ENCODE data around the gene DRG2. TPM values are rescaled to one million over a fixed set of nuclear protein-coding genes. Genes with fewer than 3 reads are reported as not detected.

The DRG2 gene
- total and polyA plus RNA-seq, 10 of the 15 experiments (the other 5 are each of a cell fraction or from before 2014, with no cell fraction given) = 9.1 to 64.8 (median 45.7) TPM

- no peaks in the 10 kb centered on the region for H3K79me2 ChIP-seq (ENCODE audit: control insufficient read depth, insufficient read depth, low read length)
- no peak overlapping the region for H3K9ac ChIP-seq (ENCODE audit: control insufficient read depth, insufficient read depth, low read length)
- no peaks in the 10 kb centered on the region for H3K9me3 ChIP-seq (replicated peaks; ENCODE audit: control insufficient read depth, insufficient read depth, low read length)
- H3K4me3 ChIP-seq = no peak overlapping the region
- TF ChIP-seq BRCA1 (IDR thresholded peaks at IDR 0.05; ENCODE audit: low read depth, low read length) (no peak), SMAD5 (IDR thresholded peaks at IDR 0.05; ENCODE audit: low read depth) (no peak), PBX3 (IDR thresholded peaks at IDR 0.05; ENCODE audit: insufficient replicate concordance, low read depth, low read length) (no peak), HDAC2 (IDR thresholded peaks at IDR 0.05) (no peak), MYB (IDR thresholded peaks at IDR 0.05; ENCODE audit: borderline replicate concordance, low read depth, low read length) (no peak), CBX3 (IDR thresholded peaks at IDR 0.05; ENCODE audit: borderline replicate concordance, low read depth) (no peak), SRF (IDR thresholded peaks at IDR 0.05; ENCODE audit: low read depth in 2 of 2, low read length in 2 of 2) (no peak)
- TF ChIP-seq, protein P1, sequence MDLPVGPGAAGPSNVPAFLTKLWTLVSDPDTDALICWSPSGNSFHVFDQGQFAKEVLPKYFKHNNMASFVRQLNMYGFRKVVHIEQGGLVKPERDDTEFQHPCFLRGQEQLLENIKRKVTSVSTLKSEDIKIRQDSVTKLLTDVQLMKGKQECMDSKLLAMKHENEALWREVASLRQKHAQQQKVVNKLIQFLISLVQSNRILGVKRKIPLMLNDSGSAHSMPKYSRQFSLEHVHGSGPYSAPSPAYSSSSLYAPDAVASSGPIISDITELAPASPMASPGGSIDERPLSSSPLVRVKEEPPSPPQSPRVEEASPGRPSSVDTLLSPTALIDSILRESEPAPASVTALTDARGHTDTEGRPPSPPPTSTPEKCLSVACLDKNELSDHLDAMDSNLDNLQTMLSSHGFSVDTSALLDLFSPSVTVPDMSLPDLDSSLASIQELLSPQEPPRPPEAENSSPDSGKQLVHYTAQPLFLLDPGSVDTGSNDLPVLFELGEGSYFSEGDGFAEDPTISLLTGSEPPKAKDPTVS (IDR thresholded peaks at IDR 0.05; ENCODE audit: low read depth, low read length) = no peak
- TF ChIP-seq, protein P2, sequence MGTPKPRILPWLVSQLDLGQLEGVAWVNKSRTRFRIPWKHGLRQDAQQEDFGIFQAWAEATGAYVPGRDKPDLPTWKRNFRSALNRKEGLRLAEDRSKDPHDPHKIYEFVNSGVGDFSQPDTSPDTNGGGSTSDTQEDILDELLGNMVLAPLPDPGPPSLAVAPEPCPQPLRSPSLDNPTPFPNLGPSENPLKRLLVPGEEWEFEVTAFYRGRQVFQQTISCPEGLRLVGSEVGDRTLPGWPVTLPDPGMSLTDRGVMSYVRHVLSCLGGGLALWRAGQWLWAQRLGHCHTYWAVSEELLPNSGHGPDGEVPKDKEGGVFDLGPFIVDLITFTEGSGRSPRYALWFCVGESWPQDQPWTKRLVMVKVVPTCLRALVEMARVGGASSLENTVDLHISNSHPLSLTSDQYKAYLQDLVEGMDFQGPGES (IDR thresholded peaks at IDR 0.05) = no peak
- TF ChIP-seq, protein P3, sequence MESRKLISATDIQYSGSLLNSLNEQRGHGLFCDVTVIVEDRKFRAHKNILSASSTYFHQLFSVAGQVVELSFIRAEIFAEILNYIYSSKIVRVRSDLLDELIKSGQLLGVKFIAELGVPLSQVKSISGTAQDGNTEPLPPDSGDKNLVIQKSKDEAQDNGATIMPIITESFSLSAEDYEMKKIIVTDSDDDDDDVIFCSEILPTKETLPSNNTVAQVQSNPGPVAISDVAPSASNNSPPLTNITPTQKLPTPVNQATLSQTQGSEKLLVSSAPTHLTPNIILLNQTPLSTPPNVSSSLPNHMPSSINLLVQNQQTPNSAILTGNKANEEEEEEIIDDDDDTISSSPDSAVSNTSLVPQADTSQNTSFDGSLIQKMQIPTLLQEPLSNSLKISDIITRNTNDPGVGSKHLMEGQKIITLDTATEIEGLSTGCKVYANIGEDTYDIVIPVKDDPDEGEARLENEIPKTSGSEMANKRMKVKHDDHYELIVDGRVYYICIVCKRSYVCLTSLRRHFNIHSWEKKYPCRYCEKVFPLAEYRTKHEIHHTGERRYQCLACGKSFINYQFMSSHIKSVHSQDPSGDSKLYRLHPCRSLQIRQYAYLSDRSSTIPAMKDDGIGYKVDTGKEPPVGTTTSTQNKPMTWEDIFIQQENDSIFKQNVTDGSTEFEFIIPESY (IDR thresholded peaks at IDR 0.05) = no peak
- H3K4me1 ChIP-seq (ENCODE audit: control insufficient read depth, insufficient read depth, low read length) = peaks cover 38% of the 10 kb centered on the region
- intact Hi-C loops (cut with micrococcal nuclease; ENCODE audit: unreplicated experiment) (no loop called here), in situ Hi-C loops (cut with MboI) (no loop called here)
- H3K36me3 ChIP-seq (ENCODE audit: control insufficient read depth in 2 of 2, insufficient read depth in 2 of 2, low read length in 1 of 2) = no peaks in the 10 kb centered on the region
- no TSS peak for BruUV-seq (replicated peaks)
- DNase-seq (ENCODE audit: low read depth, low spot score) (no peak), FAIRE-seq (no peak), ATAC-seq (no peak)
- H3K4me2 ChIP-seq (ENCODE audit: control insufficient read depth, insufficient read depth) = peak overlapping the region; percentile 94; the same call in 1 of the 2 replicates
- ChIA-PET SMC1A (ENCODE audit: uncharacterized antibody, unreplicated experiment) (no interaction called here), CTCF (no interaction called here), RAD21 (ENCODE audit: unreplicated experiment) (no interaction called here), POLR2A (no interaction called here)
- no peaks in the 10 kb centered on the region for H4K20me1 ChIP-seq (ENCODE audit: control insufficient read depth, insufficient read depth)
- WGBS (ENCODE audit: insufficient coverage, insufficient replicate concordance, low lambda C conversion rate, missing lambda C conversion rate) = 92% methylated on average over 8 of the region's 10 CpGs
- H2AFZ ChIP-seq (ENCODE audit: control insufficient read depth, low read depth, low read length) = no peak overlapping the region
- no peak overlapping the region for H3K27ac ChIP-seq (ENCODE audit: control insufficient read depth, insufficient read depth)
- H3K27me3 ChIP-seq (replicated peaks in 1 of 2; ENCODE audit: control insufficient read depth in 2 of 2, insufficient read depth in 2 of 2, low read length in 1 of 2) = no peaks in the 10 kb centered on the region
Observed at GRCh38 chr17:18156976-18157280, 69.2 kb downstream of the DRG2 start.

Other genes starting within 250 kb of the DRG2 start
Only the 7 nearest of the 11 such genes appear.
- gene TOM1L2, start 115.5 kb upstream of the DRG2 start, total RNA-seq (2014; rRNA removed) = 6.2 and 7.0 TPM in 2 replicates
- 5.2 and 6.4 TPM in 2 replicates for gene TOM1L2, start 115.5 kb upstream of the DRG2 start, total RNA-seq (2014; rRNA removed; fragmentation: Illumina TruSeq; extraction: Trizol)
- gene TOM1L2, start 115.5 kb upstream of the DRG2 start, total RNA-seq (2021) = 11.7 and 12.5 TPM in 2 replicates
- gene TOM1L2, start 115.5 kb upstream of the DRG2 start, polyA plus RNA-seq (2011; rRNA removed) = 11.9 and 19.2 TPM in 2 replicates
- gene TOM1L2, start 115.5 kb upstream of the DRG2 start, polyA plus RNA-seq (2014; fragmentation: Illumina TruSeq; extraction: Trizol) = 3.8 and 8.5 TPM in 2 replicates
- gene TOM1L2, start 115.5 kb upstream of the DRG2 start, polyA plus RNA-seq (2014; fragmentation: Nextera tagmentation; extraction: Ambion mirVana) = under 1 TPM; 0.19 to 0.42 TPM
- gene TOM1L2, start 115.5 kb upstream of the DRG2 start, polyA plus RNA-seq (2014; rRNA removed) = 8.4 and 9.3 TPM in 2 replicates
- 10 to 100 TPM in 1 of 2 experiments, 1 to 10 TPM in 1; 7.8 to 11.3 TPM for gene TOM1L2, start 115.5 kb upstream of the DRG2 start, polyA plus RNA-seq (2016; fragmentation: Nextera tagmentation; extraction: Ambion mirVana)
- 0.28 and 0.38 TPM in 2 replicates for gene DRC3, start 115.1 kb upstream of the DRG2 start, total RNA-seq (2014; rRNA removed)
- not detected in 2 replicates for gene DRC3, start 115.1 kb upstream of the DRG2 start, total RNA-seq (2014; rRNA removed; fragmentation: Illumina TruSeq; extraction: Trizol)
- not detected in 2 replicates for gene DRC3, start 115.1 kb upstream of the DRG2 start, total RNA-seq (2021)
- gene DRC3, start 115.1 kb upstream of the DRG2 start, polyA plus RNA-seq (2011; rRNA removed) = 0.13 and 0.34 TPM in 2 replicates
- 0.18 TPM in 1 of 2 replicates, not detected in the other for gene DRC3, start 115.1 kb upstream of the DRG2 start, polyA plus RNA-seq (2014; fragmentation: Illumina TruSeq; extraction: Trizol)
- under 1 TPM; 0.60 to 0.71 TPM for gene DRC3, start 115.1 kb upstream of the DRG2 start, polyA plus RNA-seq (2014; fragmentation: Nextera tagmentation; extraction: Ambion mirVana)
- gene DRC3, start 115.1 kb upstream of the DRG2 start, polyA plus RNA-seq (2014; rRNA removed) = not detected in 2 replicates
- gene DRC3, start 115.1 kb upstream of the DRG2 start, polyA plus RNA-seq (2016; fragmentation: Nextera tagmentation; extraction: Ambion mirVana) = 1 to 10 TPM; 1.9 to 2.3 TPM
- 21.9 and 26.1 TPM in 2 replicates for gene ATPAF2, start 48.8 kb upstream of the DRG2 start, total RNA-seq (2014; rRNA removed)
- 18.4 and 19.8 TPM in 2 replicates for gene ATPAF2, start 48.8 kb upstream of the DRG2 start, total RNA-seq (2014; rRNA removed; fragmentation: Illumina TruSeq; extraction: Trizol)
- 27.0 and 33.2 TPM in 2 replicates for gene ATPAF2, start 48.8 kb upstream of the DRG2 start, total RNA-seq (2021)
- 17.4 and 28.7 TPM in 2 replicates for gene ATPAF2, start 48.8 kb upstream of the DRG2 start, polyA plus RNA-seq (2011; rRNA removed)
- gene ATPAF2, start 48.8 kb upstream of the DRG2 start, polyA plus RNA-seq (2014; fragmentation: Illumina TruSeq; extraction: Trizol) = 25.5 and 27.5 TPM in 2 replicates
- 10 to 100 TPM in 1 of 2 experiments, 1 to 10 TPM in 1; 6.5 to 15.3 TPM for gene ATPAF2, start 48.8 kb upstream of the DRG2 start, polyA plus RNA-seq (2014; fragmentation: Nextera tagmentation; extraction: Ambion mirVana)
- 28.0 and 29.4 TPM in 2 replicates for gene ATPAF2, start 48.8 kb upstream of the DRG2 start, polyA plus RNA-seq (2014; rRNA removed)
- 10 to 100 TPM; 32.8 to 33.0 TPM for gene ATPAF2, start 48.8 kb upstream of the DRG2 start, polyA plus RNA-seq (2016; fragmentation: Nextera tagmentation; extraction: Ambion mirVana)
- 4.4 and 4.5 TPM in 2 replicates for gene GID4, start 48.5 kb upstream of the DRG2 start, total RNA-seq (2014; rRNA removed)
- 3.3 and 3.7 TPM in 2 replicates for gene GID4, start 48.5 kb upstream of the DRG2 start, total RNA-seq (2014; rRNA removed; fragmentation: Illumina TruSeq; extraction: Trizol)
- 5.7 and 7.3 TPM in 2 replicates for gene GID4, start 48.5 kb upstream of the DRG2 start, total RNA-seq (2021)
- gene GID4, start 48.5 kb upstream of the DRG2 start, polyA plus RNA-seq (2011; rRNA removed) = 6.1 and 6.3 TPM in 2 replicates
- gene GID4, start 48.5 kb upstream of the DRG2 start, polyA plus RNA-seq (2014; fragmentation: Illumina TruSeq; extraction: Trizol) = 5.5 and 6.1 TPM in 2 replicates
- gene GID4, start 48.5 kb upstream of the DRG2 start, polyA plus RNA-seq (2014; fragmentation: Nextera tagmentation; extraction: Ambion mirVana) = 1 to 10 TPM in 1 of 2 experiments, under 1 TPM in 1; 0.93 to 1.6 TPM
- 3.5 and 3.6 TPM in 2 replicates for gene GID4, start 48.5 kb upstream of the DRG2 start, polyA plus RNA-seq (2014; rRNA removed)
- gene GID4, start 48.5 kb upstream of the DRG2 start, polyA plus RNA-seq (2016; fragmentation: Nextera tagmentation; extraction: Ambion mirVana) = 1 to 10 TPM; 3.4 to 3.6 TPM
- gene MYO15A, start 20.8 kb downstream of the DRG2 start, total RNA-seq (2014; rRNA removed) = 0.22 and 0.23 TPM in 2 replicates
- gene MYO15A, start 20.8 kb downstream of the DRG2 start, total RNA-seq (2014; rRNA removed; fragmentation: Illumina TruSeq; extraction: Trizol) = 0.18 TPM in 1 of 2 replicates, not detected in the other
- gene MYO15A, start 20.8 kb downstream of the DRG2 start, total RNA-seq (2021) = 0.13 and 0.56 TPM in 2 replicates
- 0.71 and 0.77 TPM in 2 replicates for gene MYO15A, start 20.8 kb downstream of the DRG2 start, polyA plus RNA-seq (2011; rRNA removed)
- gene MYO15A, start 20.8 kb downstream of the DRG2 start, polyA plus RNA-seq (2014; fragmentation: Illumina TruSeq; extraction: Trizol) = 0.03 and 0.19 TPM in 2 replicates
- gene MYO15A, start 20.8 kb downstream of the DRG2 start, polyA plus RNA-seq (2014; fragmentation: Nextera tagmentation; extraction: Ambion mirVana) = not detected
- 0.10 and 0.20 TPM in 2 replicates for gene MYO15A, start 20.8 kb downstream of the DRG2 start, polyA plus RNA-seq (2014; rRNA removed)
- gene MYO15A, start 20.8 kb downstream of the DRG2 start, polyA plus RNA-seq (2016; fragmentation: Nextera tagmentation; extraction: Ambion mirVana) = under 1 TPM in 1 of 2 experiments, not detected in 1; 0.03 TPM
- gene ALKBH5, start 95.9 kb downstream of the DRG2 start, total RNA-seq (2014; rRNA removed) = 62.7 and 65.9 TPM in 2 replicates
- gene ALKBH5, start 95.9 kb downstream of the DRG2 start, total RNA-seq (2014; rRNA removed; fragmentation: Illumina TruSeq; extraction: Trizol) = 45.0 and 47.0 TPM in 2 replicates
- 77.0 and 78.3 TPM in 2 replicates for gene ALKBH5, start 95.9 kb downstream of the DRG2 start, total RNA-seq (2021)
- gene ALKBH5, start 95.9 kb downstream of the DRG2 start, polyA plus RNA-seq (2011; rRNA removed) = 98.6 and 99.9 TPM in 2 replicates
- 34.8 and 44.7 TPM in 2 replicates for gene ALKBH5, start 95.9 kb downstream of the DRG2 start, polyA plus RNA-seq (2014; fragmentation: Illumina TruSeq; extraction: Trizol)
- 10 to 100 TPM; 13.7 to 31.8 TPM for gene ALKBH5, start 95.9 kb downstream of the DRG2 start, polyA plus RNA-seq (2014; fragmentation: Nextera tagmentation; extraction: Ambion mirVana)
- 51.8 and 54.0 TPM in 2 replicates for gene ALKBH5, start 95.9 kb downstream of the DRG2 start, polyA plus RNA-seq (2014; rRNA removed)
- 10 to 100 TPM; 53.0 to 59.3 TPM for gene ALKBH5, start 95.9 kb downstream of the DRG2 start, polyA plus RNA-seq (2016; fragmentation: Nextera tagmentation; extraction: Ambion mirVana)
- gene LLGL1, start 137.7 kb downstream of the DRG2 start, total RNA-seq (2014; rRNA removed) = 5.9 and 7.8 TPM in 2 replicates
- 1.9 and 3.0 TPM in 2 replicates for gene LLGL1, start 137.7 kb downstream of the DRG2 start, total RNA-seq (2014; rRNA removed; fragmentation: Illumina TruSeq; extraction: Trizol)
- 8.8 and 9.2 TPM in 2 replicates for gene LLGL1, start 137.7 kb downstream of the DRG2 start, total RNA-seq (2021)
- gene LLGL1, start 137.7 kb downstream of the DRG2 start, polyA plus RNA-seq (2011; rRNA removed) = 1.5 and 3.7 TPM in 2 replicates
- 0.70 and 2.0 TPM in 2 replicates for gene LLGL1, start 137.7 kb downstream of the DRG2 start, polyA plus RNA-seq (2014; fragmentation: Illumina TruSeq; extraction: Trizol)
- under 1 TPM; 0.02 TPM for gene LLGL1, start 137.7 kb downstream of the DRG2 start, polyA plus RNA-seq (2014; fragmentation: Nextera tagmentation; extraction: Ambion mirVana)
- 8.7 and 9.8 TPM in 2 replicates for gene LLGL1, start 137.7 kb downstream of the DRG2 start, polyA plus RNA-seq (2014; rRNA removed)
- gene LLGL1, start 137.7 kb downstream of the DRG2 start, polyA plus RNA-seq (2016; fragmentation: Nextera tagmentation; extraction: Ambion mirVana) = 1 to 10 TPM in 1 of 2 experiments, under 1 TPM in 1; 0.82 to 1.3 TPM